Caco-2 (cell line): ENCODE data around the gene DDX27. TPM values are rescaled to one million over a fixed set of nuclear protein-coding genes. Genes with fewer than 3 reads are reported as not detected.

Source experiments
- BruUV-seq: library from RNA; stranded (reverse); fragments of 400-500 nt; replicated peaks from 2 replicates; lab custom pipeline; 2021; lab: Mats Ljungman, UMichigan
- CTCF ChIA-PET: fragments of 300-600 bp; sonication (Branson Sonifier 250); formaldehyde crosslinking; loops from one replicate; lab custom pipeline; 2022; ENCODE audit warnings: antibody characterized with exemption; lab: Charles Lee
- POLR2A ChIA-PET: fragments of 300-600 bp; sonication (Branson Sonifier 250); formaldehyde crosslinking; loops from one replicate; lab custom pipeline; 2022; ENCODE audit warnings: antibody characterized with exemption; lab: Charles Lee
- DNase-seq, 2 experiments: peaks; one replicate each; pipeline versions ENCODE4 v3.0.0 to v3.0.0-alpha.2; 2020 to 2022
- H3K27me3 ChIP-seq: replicated peaks from 2 replicates; pipeline ENCODE4 v1.6.0; 2011; ENCODE audit warnings: low read length; ENCODE audit not compliant: control insufficient read depth, insufficient read depth
- H3K36me3 ChIP-seq: 2 replicates; pipeline ENCODE4 v1.5.1; 2011; ENCODE audit warnings: low read length; ENCODE audit not compliant: control insufficient read depth, insufficient read depth
- H3K4me1 ChIP-seq: fragments of 250-450 bp; sonication (Bioruptor Pico); 2 replicates; pipeline ENCODE4 v1.5.1; 2020; ENCODE audit warnings: mild to moderate bottlenecking
- H3K4me3 ChIP-seq: 2 replicates; pipeline ENCODE4 v1.5.1; 2011; ENCODE audit warnings: low read depth, mild to moderate bottlenecking, control low read depth, low read length
- H3K9me3 ChIP-seq: fragments of 250-450 bp; sonication (Bioruptor Pico); 2 replicates; pipeline ENCODE4 v1.5.1; 2020; ENCODE audit warnings: mild to moderate bottlenecking, moderate library complexity
- H3K27ac Mint-ChIP-seq: one replicate; pipeline ENCODE4 v1.8.0; 2022; ENCODE audit warnings: mixed read lengths; ENCODE audit not compliant: unreplicated experiment
- H3K27me3 Mint-ChIP-seq: one replicate; pipeline ENCODE4 v1.8.0; 2022; ENCODE audit warnings: mixed read lengths; ENCODE audit not compliant: insufficient read depth, unreplicated experiment
- H3K36me3 Mint-ChIP-seq: one replicate; pipeline ENCODE4 v1.8.0; 2022; ENCODE audit warnings: mild to moderate bottlenecking, mixed read lengths; ENCODE audit not compliant: insufficient read depth, unreplicated experiment
- H3K4me1 Mint-ChIP-seq: one replicate; pipeline ENCODE4 v1.8.0; 2022; ENCODE audit warnings: low read depth, mixed read lengths; ENCODE audit not compliant: unreplicated experiment
- H3K4me3 Mint-ChIP-seq: one replicate; pipeline ENCODE4 v1.8.0; 2022; ENCODE audit warnings: mild to moderate bottlenecking, moderate library complexity, mixed read lengths; ENCODE audit not compliant: unreplicated experiment
- H3K9me3 Mint-ChIP-seq: one replicate; pipeline ENCODE4 v1.8.0; 2022; ENCODE audit warnings: mixed read lengths; ENCODE audit not compliant: unreplicated experiment
- intact Hi-C: fragments of 100-400 bp; cut with micrococcal nuclease; formaldehyde crosslinking; loops from one replicate; pipeline ENCODE4 v1.10.0; 2022; ENCODE audit not compliant: unreplicated experiment
- total RNA-seq: library from RNA; stranded (reverse); gene quantifications from 2 replicates; pipeline ENCODE4 v1.2.3, GENCODE V29; 2022
- TF ChIP-seq, protein P1 (sequence below), 2 experiments: fragments of 200-600 bp in 1 of 2; IDR thresholded peaks; 1 replicate in 1 of 2; 2 replicates in 1 of 2; pipeline versions ENCODE4 v1.5.1 to v1.8.0; 2011 to 2022; ENCODE audit warnings: antibody characterized with exemption in 1 of 2, control low read depth in 1 of 2, inconsistent platforms in 1 of 2, low read depth in 1 of 2, low read length in 1 of 2, mild to moderate bottlenecking in 1 of 2, moderate library complexity in 1 of 2; ENCODE audit not compliant: insufficient read depth in 1 of 2, severe bottlenecking in 1 of 2, unreplicated experiment in 1 of 2

Gene DDX27
- total RNA-seq, 1 experiment from 2014 or later: 148 TPM

- Mint-ChIP-seq H3K27ac (peak overlapping the region; percentile 97), H3K9me3 (peaks cover 75% of the 10 kb centered on the region), H3K36me3 (peaks cover 100% of the 10 kb centered on the region), H3K4me3 (peak overlapping the region; percentile 81), H3K27me3 (peaks cover 9% of the 10 kb centered on the region), H3K4me1 (peaks cover 91% of the 10 kb centered on the region)
- TF ChIP-seq, protein P1, sequence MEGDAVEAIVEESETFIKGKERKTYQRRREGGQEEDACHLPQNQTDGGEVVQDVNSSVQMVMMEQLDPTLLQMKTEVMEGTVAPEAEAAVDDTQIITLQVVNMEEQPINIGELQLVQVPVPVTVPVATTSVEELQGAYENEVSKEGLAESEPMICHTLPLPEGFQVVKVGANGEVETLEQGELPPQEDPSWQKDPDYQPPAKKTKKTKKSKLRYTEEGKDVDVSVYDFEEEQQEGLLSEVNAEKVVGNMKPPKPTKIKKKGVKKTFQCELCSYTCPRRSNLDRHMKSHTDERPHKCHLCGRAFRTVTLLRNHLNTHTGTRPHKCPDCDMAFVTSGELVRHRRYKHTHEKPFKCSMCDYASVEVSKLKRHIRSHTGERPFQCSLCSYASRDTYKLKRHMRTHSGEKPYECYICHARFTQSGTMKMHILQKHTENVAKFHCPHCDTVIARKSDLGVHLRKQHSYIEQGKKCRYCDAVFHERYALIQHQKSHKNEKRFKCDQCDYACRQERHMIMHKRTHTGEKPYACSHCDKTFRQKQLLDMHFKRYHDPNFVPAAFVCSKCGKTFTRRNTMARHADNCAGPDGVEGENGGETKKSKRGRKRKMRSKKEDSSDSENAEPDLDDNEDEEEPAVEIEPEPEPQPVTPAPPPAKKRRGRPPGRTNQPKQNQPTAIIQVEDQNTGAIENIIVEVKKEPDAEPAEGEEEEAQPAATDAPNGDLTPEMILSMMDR (IDR thresholded peaks at IDR 0.05; ENCODE audit: insufficient read depth in 1 of 2, low read depth in 1 of 2, low read length in 1 of 2, severe bottlenecking in 1 of 2, unreplicated experiment in 1 of 2): no peak
- POLR2A ChIA-PET: interaction anchor here (0.6 kb wide), 1 partner anchor 48 kb away, joined by 3 read pairs; no protein-coding TSS in a partner anchor
- Histone ChIP-seq H3K4me3 (no peak overlapping the region), H3K9me3 (peaks cover 75% of the 10 kb centered on the region), H3K4me1 (peaks cover 79% of the 10 kb centered on the region), H3K27me3 (no peaks in the 10 kb centered on the region), H3K36me3 (peaks cover 80% of the 10 kb centered on the region)
- no TSS peak for BruUV-seq
- CTCF ChIA-PET: no interaction called here
- no peak for DNase-seq
- intact Hi-C loops: no loop called here
Observed at GRCh38 chr20:49282584-49283171, 63.5 kb downstream of the DDX27 start.

- Mint-ChIP-seq H3K27me3 (peaks cover 9% of the 10 kb centered on the region), H3K9me3 (peaks cover 75% of the 10 kb centered on the region), H3K4me1 (peaks cover 94% of the 10 kb centered on the region), H3K4me3 (peak overlapping the region; percentile 81), H3K36me3 (peaks cover 100% of the 10 kb centered on the region), H3K27ac (peak overlapping the region; percentile 97)
- ChIA-PET CTCF (no interaction called here), POLR2A (no interaction called here)
- intact Hi-C loops: no loop called here
- peaks cover 75% of the 10 kb centered on the region for H3K9me3 ChIP-seq
- peaks cover 83% of the 10 kb centered on the region for H3K36me3 ChIP-seq
- peaks cover 85% of the 10 kb centered on the region for H3K4me1 ChIP-seq
- BruUV-seq: no TSS peak
- TF ChIP-seq, protein P1 (IDR thresholded peaks at IDR 0.05; ENCODE audit: insufficient read depth in 1 of 2, low read depth in 1 of 2, low read length in 1 of 2, severe bottlenecking in 1 of 2, unreplicated experiment in 1 of 2): no peak
- peak in 1 of 2 experiments; percentile 30 for DNase-seq
- no peaks in the 10 kb centered on the region for H3K27me3 ChIP-seq
- H3K4me3 ChIP-seq: no peak overlapping the region
Observed at GRCh38 chr20:49283176-49283702, 64.0 kb downstream of the DDX27 start.

DNA sequence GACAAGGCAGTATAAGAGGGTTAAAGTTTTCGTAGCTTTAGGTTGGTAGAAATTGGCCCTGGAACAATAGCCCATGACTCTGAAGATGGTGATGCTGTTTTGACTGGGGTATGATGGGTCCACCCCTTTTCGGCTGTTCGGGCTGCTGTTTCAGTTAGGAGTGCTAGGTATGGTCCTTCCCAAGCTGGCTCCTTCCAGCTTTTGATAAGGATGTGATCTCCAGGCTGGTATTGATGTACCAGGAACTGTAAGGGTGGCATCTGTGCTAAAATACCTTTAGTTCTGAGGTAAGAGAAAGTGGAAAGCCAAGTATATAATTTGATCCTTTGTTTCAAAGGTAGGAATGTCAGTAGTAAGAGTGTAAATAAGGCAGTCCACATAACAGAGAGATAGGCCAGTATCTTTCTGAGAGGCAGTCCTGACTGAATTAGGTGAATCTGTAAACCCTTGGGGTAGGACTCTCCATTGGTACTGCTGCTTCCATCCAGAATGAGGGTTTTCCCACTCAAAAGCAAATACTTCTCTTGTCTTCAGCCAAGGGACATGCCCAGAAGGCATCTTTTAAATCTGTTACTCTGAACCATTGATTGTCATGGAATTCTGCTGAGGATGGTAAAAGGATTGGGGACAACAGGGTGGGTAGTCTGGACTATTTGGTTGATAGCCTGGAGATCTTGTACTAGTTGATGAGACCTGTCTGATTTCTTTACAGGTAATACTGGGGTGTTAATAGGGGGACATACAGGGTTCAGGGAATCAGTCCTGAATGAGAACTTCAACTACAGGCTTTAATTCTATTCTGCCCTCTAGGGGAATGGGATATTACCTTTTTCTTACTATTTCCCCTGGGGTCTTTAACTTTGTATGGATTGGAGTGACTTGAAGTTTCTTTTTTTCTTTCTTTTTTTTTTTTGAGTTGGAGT, 64.7 kb downstream of the DDX27 start:
- TF ChIP-seq, protein P1 (IDR thresholded peaks at IDR 0.05; ENCODE audit: insufficient read depth in 1 of 2, low read depth in 1 of 2, low read length in 1 of 2, severe bottlenecking in 1 of 2, unreplicated experiment in 1 of 2): no peak
- intact Hi-C loops: no loop called here
- Mint-ChIP-seq H3K4me3 (peak overlapping the region; percentile 81), H3K36me3 (peaks cover 100% of the 10 kb centered on the region), H3K27me3 (peaks cover 5% of the 10 kb centered on the region), H3K9me3 (peaks cover 75% of the 10 kb centered on the region), H3K4me1 (peaks cover 94% of the 10 kb centered on the region), H3K27ac (peak overlapping the region; percentile 97)
- Histone ChIP-seq H3K27me3 (no peaks in the 10 kb centered on the region), H3K36me3 (peaks cover 84% of the 10 kb centered on the region), H3K4me3 (no peak overlapping the region), H3K4me1 (peaks cover 92% of the 10 kb centered on the region), H3K9me3 (peaks cover 75% of the 10 kb centered on the region)
- peak; percentile 44 to 63 for DNase-seq
- BruUV-seq: no TSS peak
- ChIA-PET POLR2A (interaction anchor here (0.7 kb wide), 1 partner anchor 15 kb away, joined by 6 read pairs; no protein-coding TSS in a partner anchor), CTCF (no interaction called here)
